Measurements from ENCODE around the gene SRP68.
"Not testable (repeated sequence)": the region's sequence is repeated elsewhere in the genome, so short reads cannot be mapped to it uniquely, and the experiment has no call there.

Gene SRP68

GRCh38 chr17:76048025-76048605, 24.2 kb downstream of the SRP68 start:
- in situ Hi-C loops (cut with MboI; ENCODE audit: low sequenced_read_pairs) = no loop called here

- in situ Hi-C loops (cut with MboI; ENCODE audit: low sequenced_read_pairs) = no loop called here
These were observed 26.3 kb downstream of the SRP68 start for GRCh38 chr17:76046064-76046463.

GRCh38 chr17:76044475-76045007, 27.8 kb downstream of the SRP68 start:
- in situ Hi-C loops (cut with MboI; ENCODE audit: low sequenced_read_pairs) = not testable (repeated sequence)

- in situ Hi-C loops (cut with MboI; ENCODE audit: low sequenced_read_pairs) = not testable (repeated sequence)
These were observed 29.4 kb downstream of the SRP68 start for GRCh38 chr17:76042868-76043267.

- in situ Hi-C loops (cut with MboI; ENCODE audit: low sequenced_read_pairs) = no loop called here
These were observed 31.9 kb downstream of the SRP68 start for GRCh38 chr17:76040376-76040775.

GRCh38 chr17:76039121-76039520, 33.2 kb downstream of the SRP68 start:
- in situ Hi-C loops (cut with MboI; ENCODE audit: low sequenced_read_pairs) = no loop called here

- in situ Hi-C loops (cut with MboI; ENCODE audit: low sequenced_read_pairs) = no loop called here
These were observed 34.3 kb downstream of the SRP68 start for GRCh38 chr17:76038050-76038449.

- in situ Hi-C loops (cut with MboI; ENCODE audit: low sequenced_read_pairs) = no loop called here
These were observed 35.6 kb downstream of the SRP68 start for GRCh38 chr17:76036497-76037261.

GRCh38 chr17:76034428-76035350, 37.6 kb downstream of the SRP68 start:
- in situ Hi-C loops (cut with MboI; ENCODE audit: low sequenced_read_pairs) = no loop called here

GRCh38 chr17:76033139-76033538, 39.2 kb downstream of the SRP68 start:
- in situ Hi-C loops (cut with MboI; ENCODE audit: low sequenced_read_pairs) = no loop called here

GRCh38 chr17:76032780-76033108, 39.6 kb downstream of the SRP68 start:
- in situ Hi-C loops (cut with MboI; ENCODE audit: low sequenced_read_pairs) = no loop called here

GRCh38 chr17:76032073-76032779, 40.1 kb downstream of the SRP68 start:
- in situ Hi-C loops (cut with MboI; ENCODE audit: low sequenced_read_pairs) = no loop called here

GRCh38 chr17:76027159-76027839, 45.0 kb downstream of the SRP68 start, which contains the start of gene EVPL:
TSS of gene EVPL (minus strand) at chr17:76027306. CDS start at chr17:76027198, 108 bp downstream.
- in situ Hi-C loops (cut with MboI; ENCODE audit: low sequenced_read_pairs) = no loop called here

GRCh38 chr17:76026714-76027158, 45.6 kb downstream of the SRP68 start:
- in situ Hi-C loops (cut with MboI; ENCODE audit: low sequenced_read_pairs) = no loop called here

- in situ Hi-C loops (cut with MboI; ENCODE audit: low sequenced_read_pairs) = no loop called here
These were observed 47.0 kb downstream of the SRP68 start for GRCh38 chr17:76025294-76025693.

GRCh38 chr17:76024353-76024752, 48.0 kb downstream of the SRP68 start:
- in situ Hi-C loops (cut with MboI; ENCODE audit: low sequenced_read_pairs) = loop anchor here (25.0 kb wide), 1 partner anchor 262 kb away; the partner anchor contains the start of gene GALK1

GRCh38 chr17:76023900-76024237, 48.4 kb downstream of the SRP68 start:
- in situ Hi-C loops (cut with MboI; ENCODE audit: low sequenced_read_pairs) = loop anchor here (25.0 kb wide), 1 partner anchor 262 kb away; the partner anchor contains the start of gene GALK1

GRCh38 chr17:76022973-76023899, 49.1 kb downstream of the SRP68 start:
- in situ Hi-C loops (cut with MboI; ENCODE audit: low sequenced_read_pairs) = loop anchor here (25.0 kb wide), 1 partner anchor 261 kb away; the partner anchor contains the start of gene GALK1

- in situ Hi-C loops (cut with MboI; ENCODE audit: low sequenced_read_pairs) = loop anchor here (25.0 kb wide), 1 partner anchor 260 kb away; the partner anchor contains the start of gene GALK1
These were observed 50.0 kb downstream of the SRP68 start for GRCh38 chr17:76022285-76022684.
